SW480 (cell line): Measurements from ENCODE around the gene PCNX3.
A peak's percentile ranks its signal among the peaks of the same experiment; 100 is the strongest.

Experiments
- DNase-seq: peaks from one replicate; pipeline ENCODE4 v3.0.0-alpha.2; 2016; ENCODE audit warnings: low spot score

PCNX3 gene

GRCh38 chr11:65640483-65641296 lies 25.1 kb downstream of the PCNX3 start:
- DNase-seq, result no peak

GRCh38 chr11:65641297-65642013 lies 25.9 kb downstream of the PCNX3 start:
- DNase-seq, result no peak

GRCh38 chr11:65642014-65642671 lies 26.6 kb downstream of the PCNX3 start:
- DNase-seq, result no peak

- DNase-seq, result peak; percentile 56
Observed at GRCh38 chr11:65643971-65644370, 28.4 kb downstream of the PCNX3 start.

- DNase-seq, result no peak
Observed at GRCh38 chr11:65644837-65645236, 29.3 kb downstream of the PCNX3 start.

GRCh38 chr11:65645710-65646109 lies 30.1 kb downstream of the PCNX3 start:
- DNase-seq, result peak; percentile 44

GRCh38 chr11:65646288-65646957 lies 30.8 kb downstream of the PCNX3 start:
- no peak for DNase-seq

GRCh38 chr11:65646958-65647701 lies 31.6 kb downstream of the PCNX3 start:
- DNase-seq, result peak; percentile 21

- DNase-seq, result no peak
Observed at GRCh38 chr11:65648997-65649493, 33.5 kb downstream of the PCNX3 start.

- DNase-seq, result no peak
Observed at GRCh38 chr11:65649656-65650546, 34.3 kb downstream of the PCNX3 start.

GRCh38 chr11:65650547-65651338 lies 35.2 kb downstream of the PCNX3 start:
- no peak for DNase-seq

- no peak for DNase-seq
Observed at GRCh38 chr11:65651339-65651588, 35.7 kb downstream of the PCNX3 start.

- DNase-seq, result peak; percentile 57
Observed at GRCh38 chr11:65651589-65652510, 36.3 kb downstream of the PCNX3 start.

GRCh38 chr11:65652511-65653228 lies 37.1 kb downstream of the PCNX3 start:
- DNase-seq, result peak; percentile 90

GRCh38 chr11:65653229-65654225 lies 38.0 kb downstream of the PCNX3 start:
- DNase-seq, result no peak
